Measurements from ENCODE around the gene CTDSPL.
A peak's percentile ranks its signal among the peaks of the same experiment; 100 is the strongest.

The CTDSPL gene

GRCh38 chr3:37918627-37919026 is 56.9 kb downstream of the CTDSPL start:
- no peak for DNase-seq

DNA sequence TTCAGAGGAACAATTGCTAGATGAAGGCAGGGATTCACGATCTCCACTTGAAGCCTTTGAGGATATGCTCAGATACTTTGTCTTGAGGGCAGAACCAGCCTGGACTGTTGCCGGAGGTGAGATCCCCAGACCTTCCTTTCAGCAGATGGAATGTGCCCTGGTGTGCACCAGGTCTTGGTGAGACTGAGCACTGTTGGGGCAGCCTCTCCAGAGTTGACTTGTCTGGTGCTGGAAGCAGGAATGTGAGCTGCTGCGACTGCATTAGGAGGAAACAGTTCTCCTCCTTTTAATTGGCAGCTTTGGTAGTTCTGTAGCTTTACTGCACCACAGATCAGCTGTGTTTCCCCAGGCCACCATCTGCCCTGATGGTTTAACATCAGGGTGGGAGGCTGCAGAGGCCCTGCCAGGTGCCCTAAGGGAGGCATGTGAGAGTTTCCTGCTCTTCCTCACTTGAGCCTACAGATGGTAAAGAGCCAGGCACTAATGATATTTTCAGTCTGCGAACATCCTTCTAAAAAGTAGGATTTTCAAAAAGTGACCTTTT is 58.5 kb downstream of the CTDSPL start:
- no peak for DNase-seq

- DNase-seq = no peak
Measured at GRCh38 chr3:37921025-37921424, 59.3 kb downstream of the CTDSPL start.

- peak; percentile 54 for DNase-seq
Measured at GRCh38 chr3:37922721-37923568, 61.3 kb downstream of the CTDSPL start.

GRCh38 chr3:37923569-37924040 is 61.9 kb downstream of the CTDSPL start:
- no peak for DNase-seq

DNA sequence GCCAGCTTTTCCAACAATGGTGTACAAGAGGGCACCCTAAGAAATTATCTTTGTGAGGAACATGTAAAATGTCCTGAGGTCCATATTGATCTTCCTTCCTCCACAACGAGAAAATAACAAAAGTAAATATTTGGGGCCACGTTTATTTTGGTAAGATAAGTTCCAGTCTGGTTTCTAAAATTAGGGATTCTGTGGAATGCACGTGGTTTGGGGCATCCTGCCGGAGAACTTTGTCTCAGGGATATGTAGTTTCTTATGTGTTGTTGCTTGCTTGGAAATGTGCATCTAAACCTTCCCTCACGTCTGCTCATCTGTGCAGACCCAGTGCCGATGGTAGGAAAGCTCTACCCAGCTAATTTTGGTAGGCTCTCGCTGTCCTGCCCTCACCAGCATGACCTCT is 62.8 kb downstream of the CTDSPL start:
- no peak for DNase-seq

DNA sequence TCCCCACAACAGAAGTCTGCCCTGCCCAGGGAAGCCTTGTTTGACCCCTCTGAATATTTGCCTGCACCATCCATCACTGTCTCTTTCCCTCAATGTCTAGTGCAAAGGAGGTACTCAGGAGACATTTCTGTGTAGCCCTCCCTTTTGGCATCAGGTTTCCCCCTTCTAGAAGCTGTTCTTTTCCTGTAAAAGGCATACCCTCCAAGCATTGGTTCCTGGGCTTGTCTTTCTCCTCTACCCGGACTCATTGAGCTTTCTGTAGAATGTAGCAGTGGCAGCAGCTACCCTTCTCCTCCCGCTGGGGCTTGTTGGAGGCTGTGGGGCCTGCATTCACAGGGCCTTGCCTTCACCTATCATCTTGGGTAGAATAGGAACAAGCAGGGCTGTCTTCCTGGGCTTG is 63.5 kb downstream of the CTDSPL start:
- no peak for DNase-seq

DNA sequence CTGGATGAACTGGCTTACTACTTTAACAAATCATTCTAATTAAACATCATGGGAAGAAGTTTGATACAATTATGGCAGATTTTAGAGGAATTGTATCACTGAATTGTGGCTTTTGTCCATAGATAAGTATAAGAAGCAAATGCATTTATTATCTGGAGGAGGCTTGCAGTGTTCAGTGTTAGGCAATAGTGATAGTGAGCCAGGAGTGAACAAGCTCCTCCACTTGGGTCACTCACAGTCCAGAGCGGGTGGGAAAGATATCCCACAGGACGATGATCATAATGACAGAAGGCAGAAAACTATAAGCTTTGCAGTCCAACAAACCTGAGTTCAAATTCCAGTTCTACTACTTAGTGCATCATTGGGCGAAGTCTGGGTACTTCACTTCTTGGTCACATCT is 64.9 kb downstream of the CTDSPL start:
- DNase-seq = no peak

- DNase-seq = no peak
Measured at GRCh38 chr3:37930495-37930894, 68.8 kb downstream of the CTDSPL start.

DNA sequence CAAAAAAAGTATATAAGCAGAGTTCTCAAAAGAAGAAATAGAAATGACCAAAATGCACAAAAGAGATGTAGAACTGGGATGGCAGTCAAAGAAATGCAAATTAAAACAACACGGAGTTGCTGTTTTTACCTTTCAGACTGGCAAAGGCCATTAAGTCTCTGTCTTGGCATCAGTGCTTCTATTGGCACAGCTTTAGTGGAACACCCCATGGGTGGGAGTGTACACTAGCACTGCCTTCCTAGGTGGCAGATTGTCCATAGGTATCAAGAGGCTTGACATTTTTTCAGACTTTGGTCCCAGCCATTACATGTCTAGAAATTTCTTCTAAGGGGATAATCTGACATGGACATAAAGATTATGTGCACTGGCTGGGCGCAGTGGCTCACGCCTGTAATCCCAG is 70.8 kb downstream of the CTDSPL start:
- no peak for DNase-seq

GRCh38 chr3:37934631-37935289 is 73.1 kb downstream of the CTDSPL start:
- no peak for DNase-seq

DNA sequence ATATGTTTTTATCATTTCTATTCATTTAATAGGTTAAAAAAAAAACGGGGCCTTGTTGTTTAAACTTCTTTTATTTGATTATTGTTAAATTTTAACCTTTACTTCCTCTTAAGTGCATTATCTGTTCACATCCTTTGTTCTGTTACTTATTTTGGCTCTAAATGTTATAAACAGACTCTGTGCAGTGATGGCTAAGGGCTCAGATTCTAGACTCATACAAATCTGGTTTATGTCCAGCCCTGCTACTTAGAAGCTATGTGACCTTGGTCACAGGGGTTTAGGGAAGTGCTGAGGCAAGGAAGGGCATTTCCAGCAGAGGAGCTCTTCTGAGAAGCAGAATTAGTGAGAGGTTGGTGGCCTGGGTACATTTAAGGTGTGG is 73.6 kb downstream of the CTDSPL start:
- DNase-seq = peak; percentile 27

DNA sequence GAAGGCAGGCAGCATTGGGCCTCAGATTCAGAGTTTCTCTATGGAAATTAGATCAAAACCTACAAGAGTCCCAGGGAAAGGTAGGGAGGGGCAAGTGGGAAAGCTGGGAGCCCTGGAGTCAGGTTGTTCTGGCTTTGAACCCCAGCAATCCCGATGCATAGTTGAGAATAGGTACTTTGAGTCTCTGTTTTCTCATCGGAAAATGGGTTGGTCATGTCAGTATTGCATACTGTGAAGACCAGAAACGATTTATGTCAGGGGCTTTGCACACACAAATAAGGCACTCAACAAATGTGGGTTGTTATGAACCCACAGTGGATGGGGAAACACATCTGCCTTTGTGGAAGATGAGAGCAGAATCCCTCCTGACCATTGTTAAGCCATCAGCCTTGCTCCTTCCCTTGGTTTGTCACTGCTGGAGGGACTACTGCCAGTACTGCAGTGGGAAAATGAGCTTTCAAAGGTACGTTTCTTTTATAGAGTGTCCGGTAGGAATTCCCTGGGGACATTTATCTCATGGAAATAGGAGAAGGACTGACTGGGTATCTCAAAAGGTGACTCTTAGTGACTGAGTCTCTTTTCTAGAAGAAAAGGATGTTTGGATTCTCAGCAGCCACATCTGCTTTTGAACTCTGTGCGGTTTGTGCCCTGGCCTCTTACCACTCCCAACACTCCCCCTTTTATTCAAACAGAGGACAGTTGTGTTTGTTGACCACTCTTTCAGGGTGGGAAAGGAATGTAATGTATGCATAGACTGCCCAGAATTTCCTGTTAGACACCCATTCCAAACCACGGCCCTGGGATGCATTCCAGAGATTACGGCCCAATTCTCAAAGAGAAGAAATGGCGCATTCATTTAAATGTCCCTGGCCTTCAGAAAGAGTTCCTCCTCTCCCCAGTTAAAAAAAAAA is 74.3 kb downstream of the CTDSPL start:
- DNase-seq = no peak

GRCh38 chr3:37937156-37937555 is 75.5 kb downstream of the CTDSPL start:
- DNase-seq = no peak

- no peak for DNase-seq
Measured at GRCh38 chr3:37938011-37938410, 76.3 kb downstream of the CTDSPL start.

DNA sequence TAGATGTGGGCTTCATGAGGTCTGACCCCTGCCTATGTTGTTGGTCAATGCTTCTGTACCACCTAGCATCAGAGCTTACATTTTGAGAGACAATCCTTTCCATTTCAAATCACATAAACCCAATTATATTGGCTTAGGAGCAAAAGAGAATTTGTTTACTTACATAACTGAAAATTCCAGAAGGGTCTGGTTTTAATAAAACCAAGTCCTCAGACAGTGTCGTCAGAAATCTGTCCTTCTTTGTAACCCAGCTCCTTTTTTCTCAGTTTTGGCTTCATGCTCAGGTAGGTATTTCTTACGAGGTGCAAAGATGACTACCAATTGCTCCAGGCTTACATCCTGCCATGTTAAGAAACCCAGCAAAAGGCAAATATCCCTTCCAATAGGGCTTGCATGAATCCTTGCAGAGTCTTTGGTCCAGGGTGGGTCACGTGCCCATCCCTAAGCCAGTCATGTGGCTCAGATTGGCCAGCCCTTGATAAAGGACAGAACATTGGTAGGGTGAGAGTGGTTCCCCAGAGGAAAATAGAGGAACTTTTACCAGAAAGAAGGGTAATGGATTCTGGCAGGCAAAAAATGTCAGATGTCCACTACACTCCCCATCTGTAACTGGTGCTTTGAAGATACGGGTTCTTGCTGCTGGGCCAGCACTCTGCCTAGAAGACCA is 78.7 kb downstream of the CTDSPL start:
- no peak for DNase-seq

GRCh38 chr3:37941608-37942508 is 80.2 kb downstream of the CTDSPL start:
- DNase-seq = no peak

- no peak for DNase-seq
Measured at GRCh38 chr3:37942646-37943045, 81.0 kb downstream of the CTDSPL start.

DNA sequence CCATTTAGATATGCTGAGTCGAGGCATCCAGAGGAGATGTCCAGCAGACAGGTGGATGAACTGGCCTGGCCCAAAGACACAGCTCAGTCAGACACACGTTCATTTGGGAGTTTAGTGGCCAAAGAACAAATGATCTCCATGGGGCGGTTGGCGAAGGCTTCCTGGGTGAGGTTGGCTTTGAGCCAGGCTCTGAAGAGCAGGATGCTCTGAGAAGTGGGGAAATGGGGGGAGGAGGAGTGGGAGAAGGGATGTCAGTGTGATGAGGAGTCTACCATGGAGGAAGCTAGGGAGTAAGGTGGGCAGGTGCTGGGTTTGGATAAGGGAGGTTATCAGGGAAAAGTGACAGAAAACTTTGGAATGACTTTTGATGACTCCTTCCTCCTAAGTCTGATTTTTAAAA is 81.4 kb downstream of the CTDSPL start:
- DNase-seq = no peak

- DNase-seq = no peak
Measured at GRCh38 chr3:37943631-37944314, 82.1 kb downstream of the CTDSPL start.

- peak; percentile 58 for DNase-seq
Measured at GRCh38 chr3:37944391-37944842, 82.7 kb downstream of the CTDSPL start.
